Measurements from ENCODE around the gene HEXIM2.

The HEXIM2 gene

DNA sequence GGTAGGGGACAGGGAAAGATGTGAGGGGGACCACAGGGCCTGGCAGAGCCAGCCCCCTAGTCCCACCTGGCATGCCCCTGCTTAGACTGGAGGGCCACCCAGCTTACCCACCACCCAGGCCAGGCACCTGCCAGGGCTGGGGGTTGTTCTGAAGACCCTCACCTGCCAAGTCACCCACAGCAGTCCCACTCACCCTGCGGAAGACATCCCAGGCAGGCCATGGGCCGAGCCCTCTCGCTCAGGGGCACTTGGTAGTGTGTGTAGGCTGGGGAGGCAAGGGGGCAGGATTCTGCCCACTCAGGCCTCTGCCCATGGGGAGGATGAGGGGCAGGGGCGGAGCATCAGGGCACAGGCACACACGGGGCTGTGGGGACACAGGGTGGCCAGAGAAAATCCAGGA lies 33.3 kb upstream of the HEXIM2 start:
- no peak for DNase-seq

DNA sequence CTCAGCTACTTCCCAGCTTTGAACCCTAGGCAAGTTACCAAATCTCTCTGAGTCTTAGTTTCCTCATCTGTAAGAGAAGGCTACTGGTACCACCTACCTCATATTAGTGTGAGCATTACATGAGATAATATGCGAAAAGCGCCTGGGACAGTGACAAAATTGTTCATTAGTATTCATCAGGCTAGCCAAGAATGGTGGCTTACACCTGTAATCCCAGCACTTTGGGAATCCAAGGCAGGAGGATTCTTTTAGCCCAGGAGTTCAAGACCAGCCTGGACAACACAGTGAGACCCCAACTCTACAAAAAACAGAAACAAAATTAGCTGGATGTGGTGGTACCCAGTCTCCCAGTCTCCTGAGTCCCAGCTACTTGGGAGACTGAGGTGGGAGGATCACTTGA lies 32.7 kb upstream of the HEXIM2 start:
- no peak for DNase-seq

DNA sequence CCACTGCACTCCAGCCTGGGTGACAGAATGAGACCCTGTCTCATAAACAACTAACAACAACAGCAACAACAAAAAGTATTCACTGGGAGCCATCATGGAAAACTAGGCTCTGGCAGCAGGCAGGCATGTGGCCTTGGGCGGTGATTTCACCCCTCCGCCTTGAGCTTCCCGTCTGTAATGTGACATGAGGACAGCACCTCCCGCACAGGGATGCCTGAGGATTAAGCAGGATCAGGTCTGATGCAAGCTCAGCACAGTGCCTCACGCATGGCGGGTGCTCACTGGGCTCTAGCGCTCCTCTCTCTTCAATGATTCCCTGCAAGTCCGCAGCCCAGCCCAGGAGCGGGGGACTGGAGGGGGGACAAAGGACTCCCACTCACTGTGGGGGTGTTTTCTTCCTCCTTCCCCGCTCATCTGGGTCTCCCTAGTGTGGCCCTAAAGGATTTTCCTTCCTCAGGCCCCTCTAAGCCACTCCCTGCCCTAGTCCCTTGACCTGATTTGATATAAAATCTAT lies 32.2 kb upstream of the HEXIM2 start:
- no peak for DNase-seq

DNA sequence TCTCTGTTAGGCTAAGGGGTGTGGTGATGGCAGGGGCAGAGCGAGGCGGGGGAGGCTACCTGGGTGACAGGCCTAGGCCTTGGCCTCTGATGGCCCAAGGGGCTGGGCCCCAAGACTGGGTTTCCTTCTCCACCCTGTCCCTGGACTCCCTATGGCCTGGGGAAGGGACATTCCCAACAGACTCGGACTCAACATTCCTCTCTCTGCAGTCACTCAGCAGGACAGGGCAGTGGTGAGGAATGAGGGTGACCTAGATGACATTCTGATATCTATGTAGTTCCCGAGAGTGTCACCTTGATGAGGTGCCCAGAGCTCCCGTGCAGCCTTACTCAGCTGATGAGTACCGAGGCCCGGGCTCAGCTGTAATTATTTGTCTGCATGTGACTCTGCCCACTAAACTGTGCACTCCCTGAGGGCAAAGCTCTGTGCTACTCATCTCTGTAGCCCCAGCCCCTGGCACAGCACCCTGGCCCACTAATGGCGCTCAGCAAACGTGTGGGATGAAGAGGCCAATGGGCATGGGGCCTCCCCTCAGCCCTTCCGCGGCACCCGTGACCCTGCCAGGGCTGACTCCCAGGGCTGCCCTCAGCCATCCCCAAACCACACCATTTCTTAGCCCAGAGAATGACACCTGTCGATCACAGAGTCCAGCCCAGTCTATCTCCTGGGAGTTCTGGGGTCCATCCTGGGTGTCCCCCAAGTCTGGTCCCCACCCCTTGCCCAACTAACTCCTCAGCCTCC lies 31.6 kb upstream of the HEXIM2 start:
- no peak for DNase-seq

DNA sequence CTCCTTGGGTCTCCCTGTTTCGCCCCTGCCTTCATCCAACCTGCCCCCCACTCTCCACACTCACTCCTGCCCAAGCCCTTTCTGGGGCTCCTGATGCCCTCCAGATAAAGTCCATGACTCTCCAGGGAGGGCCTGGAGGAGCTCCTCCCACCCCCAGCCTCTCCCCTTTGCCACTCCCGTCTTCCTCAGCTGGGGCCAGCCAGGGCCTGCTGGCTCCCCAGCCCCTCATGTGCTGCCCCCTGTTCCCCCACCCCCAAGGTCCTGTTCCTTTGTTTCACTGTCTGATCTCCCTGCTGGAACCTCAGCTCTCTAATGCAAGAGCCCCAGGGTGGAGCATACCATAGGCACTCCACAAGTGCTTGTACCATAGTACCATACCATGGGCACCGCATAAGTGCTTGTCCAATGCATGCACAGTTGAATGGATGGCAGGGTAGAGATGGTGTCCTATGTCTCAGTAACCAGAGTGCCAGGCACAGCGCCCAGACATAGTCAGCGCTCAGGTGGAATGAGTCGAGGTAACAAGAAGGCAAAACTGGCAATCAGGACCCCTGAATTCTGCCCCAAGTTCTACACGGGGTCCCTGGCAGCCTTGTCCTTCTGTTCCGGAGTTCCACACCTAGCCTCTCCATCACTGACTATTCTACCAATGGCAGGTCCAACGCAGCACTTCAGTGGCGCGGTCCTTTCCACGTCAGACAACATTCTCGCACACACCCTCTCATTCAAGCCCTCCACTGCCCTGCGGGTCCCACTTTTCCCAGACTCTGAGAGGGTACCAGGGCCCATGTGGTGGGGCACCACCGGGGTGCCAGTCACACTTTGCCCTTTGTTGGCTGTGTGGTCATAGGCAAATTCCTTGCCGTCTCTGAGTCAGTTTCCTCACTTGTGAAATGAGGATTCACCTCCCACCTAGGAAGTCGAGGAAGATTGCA lies 30.7 kb upstream of the HEXIM2 start:
- no peak for DNase-seq

DNA sequence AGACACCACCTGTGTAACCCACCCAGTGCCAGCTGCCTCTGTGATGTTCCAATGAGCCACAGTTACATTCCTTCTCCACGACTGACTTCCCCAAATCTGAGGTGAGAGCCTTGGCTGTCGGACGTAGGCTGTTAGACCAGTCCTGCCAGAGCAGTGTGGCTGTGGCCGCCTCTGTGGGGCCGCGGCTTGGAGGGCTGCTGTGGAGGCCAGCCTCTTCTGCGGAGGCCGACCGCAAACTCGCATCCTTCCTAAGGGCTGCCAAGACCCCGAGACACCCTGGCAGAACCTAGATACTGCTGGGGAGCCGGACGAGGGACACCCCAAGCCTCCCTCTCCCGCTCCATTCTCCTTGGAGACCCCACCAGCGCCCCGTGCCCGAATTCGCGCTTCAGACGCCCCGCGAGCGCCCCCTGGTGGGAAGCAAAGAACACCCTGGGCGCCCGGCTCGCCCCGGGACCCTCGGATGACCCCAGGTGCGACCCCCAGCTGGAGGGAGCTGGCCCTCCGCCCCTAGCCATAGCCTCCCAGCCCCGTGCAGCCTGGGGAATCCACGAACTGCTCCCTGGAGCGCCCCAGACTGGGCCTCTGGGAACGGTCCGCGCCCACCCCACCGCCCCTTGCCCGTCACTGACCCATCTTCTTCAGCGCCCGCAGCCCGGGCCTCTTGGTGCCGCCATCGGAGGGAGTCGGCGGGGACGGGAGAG lies 29.9 kb upstream of the HEXIM2 start:
- DNase-seq, result no peak

DNA sequence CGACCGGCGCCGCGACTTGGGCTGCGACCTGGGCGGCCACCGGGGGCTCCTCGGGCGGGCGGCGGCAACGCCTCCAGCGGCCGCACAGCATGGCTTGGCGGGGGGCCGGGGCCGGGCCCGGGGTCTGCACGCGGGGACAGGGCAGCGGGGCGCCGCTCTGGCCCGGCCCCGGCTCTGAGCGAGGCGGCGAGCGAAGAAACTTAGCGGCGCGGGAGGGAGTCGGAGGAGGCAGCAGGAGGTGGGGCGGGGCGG lies 29.4 kb upstream of the HEXIM2 start, which contains the start of gene PLCD3:
Gene PLCD3, minus strand, starts transcription at position 196 of the 252 bp plus-strand sequence. Its CDS starts 105 bp downstream, at position 91.
- no peak for DNase-seq

DNA sequence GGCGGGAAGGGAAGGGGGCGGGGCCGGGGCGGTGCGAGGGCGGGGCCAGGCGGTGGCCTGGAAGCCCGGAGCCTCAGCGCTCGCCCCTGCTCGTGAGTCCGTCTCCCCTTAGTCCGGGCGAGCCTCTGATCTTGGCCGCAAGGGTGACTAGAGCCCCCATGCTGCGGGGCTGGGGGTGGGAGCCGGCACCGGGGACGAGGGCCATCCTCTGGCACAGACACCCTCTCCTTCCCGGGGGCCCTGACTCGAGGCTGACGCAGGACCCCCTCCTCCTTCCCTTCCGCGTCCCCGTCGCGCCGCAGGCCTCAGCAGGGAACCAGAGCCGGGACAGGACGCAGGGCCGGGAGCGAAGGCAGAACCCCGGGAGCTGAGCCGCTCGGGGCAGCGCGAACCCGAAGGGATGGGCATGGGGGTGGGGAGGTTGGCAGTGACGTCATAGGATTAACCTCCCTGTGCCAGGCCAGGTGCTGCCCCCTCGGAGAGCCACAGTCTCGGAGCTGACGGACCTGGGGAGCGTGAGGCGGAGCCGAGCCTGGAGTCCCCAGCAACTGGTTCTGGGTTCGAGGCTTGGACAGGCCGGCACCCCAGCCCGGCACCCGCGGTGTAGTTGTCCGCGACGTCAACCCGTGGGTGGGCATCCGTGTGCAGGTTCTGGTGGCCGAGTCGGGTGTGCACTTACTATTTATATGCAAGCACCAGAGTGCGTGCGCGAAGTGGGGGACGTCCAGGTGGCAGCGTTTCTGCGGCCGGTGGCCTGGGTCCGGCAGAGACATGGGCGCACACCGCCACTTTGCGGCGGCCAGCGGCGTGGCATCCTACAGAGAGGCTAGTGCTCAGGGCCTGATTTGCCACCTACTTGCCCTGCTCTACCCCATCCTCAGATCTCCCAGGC lies 28.9 kb upstream of the HEXIM2 start:
- peak; percentile 77 for DNase-seq

DNA sequence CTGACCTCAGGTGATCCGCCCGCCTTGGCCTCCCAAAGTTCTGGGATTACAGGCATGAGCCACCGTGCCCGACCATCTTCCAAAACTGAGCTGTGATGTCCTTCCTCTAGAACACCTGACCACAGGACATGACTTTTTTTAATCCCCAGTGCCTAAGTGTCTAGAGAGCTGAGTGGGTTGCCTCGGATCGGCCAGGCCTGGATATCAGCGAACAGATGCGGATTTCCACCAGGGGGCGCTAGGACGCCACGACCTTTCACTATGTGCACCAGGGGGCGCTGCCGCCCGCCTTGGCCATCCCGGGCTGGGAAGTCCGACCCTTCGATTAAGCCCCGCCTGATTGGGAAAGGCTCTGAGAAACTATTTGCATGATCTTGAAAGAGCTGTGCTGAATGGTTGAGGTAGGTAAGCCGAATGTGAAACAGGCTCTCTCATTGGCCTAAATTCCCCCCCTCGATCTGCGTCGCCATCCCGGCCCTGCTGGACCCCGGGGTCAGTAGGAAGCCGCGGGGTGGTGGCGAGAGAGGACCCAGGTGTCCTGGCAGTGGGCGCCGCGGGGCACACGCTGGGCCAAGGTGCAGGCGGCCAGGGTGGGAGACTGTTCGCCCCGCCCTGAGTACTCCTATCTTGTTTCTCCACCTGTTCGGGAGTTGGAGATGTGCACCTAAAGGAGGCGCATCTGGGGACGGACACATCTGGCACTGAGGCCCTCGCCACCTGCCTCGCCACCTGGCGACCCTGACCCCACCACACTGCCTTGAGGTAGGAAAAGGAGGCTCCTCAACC lies 26.3 kb upstream of the HEXIM2 start, which contains the start of gene ACBD4:
Gene ACBD4, plus strand, starts transcription at position 496 of the 786 bp plus-strand sequence. CDS start 458 bp downstream, outside the sequence.
- peak; percentile 98 for DNase-seq

DNA sequence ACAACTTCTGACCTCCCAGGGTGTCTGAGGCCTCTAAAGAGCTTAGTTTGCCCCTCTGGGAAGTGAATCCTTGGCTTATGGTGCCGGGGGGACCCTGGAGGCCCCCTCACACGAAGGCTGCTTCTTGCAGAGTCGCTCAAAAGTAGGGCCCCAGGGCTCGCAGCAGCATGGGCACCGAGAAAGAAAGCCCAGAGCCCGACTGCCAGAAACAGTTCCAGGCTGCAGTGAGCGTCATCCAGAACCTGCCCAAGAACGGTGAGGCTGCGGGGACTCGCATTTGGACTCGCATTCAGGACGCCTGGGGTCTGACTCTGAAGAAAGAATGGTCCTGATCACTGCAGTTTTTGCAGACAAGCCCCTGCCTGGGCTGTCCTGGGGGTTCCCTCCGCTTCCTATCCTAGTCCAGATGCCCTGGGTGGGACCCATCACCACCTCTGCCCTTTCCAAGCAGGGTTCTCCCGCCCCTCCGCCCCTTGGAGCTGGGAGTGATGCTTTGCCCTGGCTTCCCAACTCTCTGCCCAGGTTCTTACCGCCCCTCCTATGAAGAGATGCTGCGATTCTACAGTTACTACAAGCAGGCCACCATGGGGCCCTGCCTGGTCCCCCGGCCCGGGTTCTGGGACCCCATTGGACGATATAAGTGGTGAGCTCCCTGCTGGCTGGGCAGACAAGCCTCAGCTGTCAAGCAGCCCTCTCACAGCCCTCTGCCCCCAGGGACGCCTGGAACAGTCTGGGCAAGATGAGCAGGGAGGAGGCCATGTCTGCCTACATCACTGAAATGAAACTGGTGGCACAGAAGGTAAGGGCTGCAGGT lies 25.5 kb upstream of the HEXIM2 start:
- no peak for DNase-seq

DNA sequence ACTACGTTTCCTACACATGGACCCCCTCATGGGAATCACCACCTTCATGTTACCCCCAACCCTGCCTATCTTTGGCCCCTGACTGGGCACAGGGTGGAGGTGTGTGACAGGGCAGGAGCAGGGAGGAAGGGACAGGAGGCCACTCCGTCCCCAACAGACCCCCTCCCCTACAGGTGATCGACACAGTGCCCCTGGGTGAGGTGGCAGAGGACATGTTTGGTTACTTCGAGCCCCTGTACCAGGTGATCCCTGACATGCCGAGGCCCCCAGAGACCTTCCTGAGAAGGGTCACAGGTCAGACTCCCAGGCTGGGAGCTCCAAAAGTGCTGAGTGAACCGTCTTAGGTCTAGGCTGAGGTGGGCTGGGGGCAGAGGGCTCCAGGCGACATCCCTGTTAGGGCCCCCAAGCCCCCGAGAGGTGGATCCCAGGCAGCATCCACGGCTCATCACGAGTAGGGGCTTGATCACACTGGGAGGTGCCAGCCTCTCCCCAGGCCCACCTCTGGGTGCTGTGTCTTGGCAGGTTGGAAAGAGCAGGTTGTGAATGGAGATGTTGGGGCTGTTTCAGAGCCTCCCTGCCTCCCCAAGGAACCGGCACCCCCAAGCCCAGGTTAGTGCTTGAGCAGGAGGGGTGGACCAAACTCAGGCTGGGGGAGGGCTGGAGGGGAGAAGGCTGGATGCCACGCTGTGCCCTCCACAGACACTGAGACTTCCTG lies 24.7 kb upstream of the HEXIM2 start:
- DNase-seq, result no peak

DNA sequence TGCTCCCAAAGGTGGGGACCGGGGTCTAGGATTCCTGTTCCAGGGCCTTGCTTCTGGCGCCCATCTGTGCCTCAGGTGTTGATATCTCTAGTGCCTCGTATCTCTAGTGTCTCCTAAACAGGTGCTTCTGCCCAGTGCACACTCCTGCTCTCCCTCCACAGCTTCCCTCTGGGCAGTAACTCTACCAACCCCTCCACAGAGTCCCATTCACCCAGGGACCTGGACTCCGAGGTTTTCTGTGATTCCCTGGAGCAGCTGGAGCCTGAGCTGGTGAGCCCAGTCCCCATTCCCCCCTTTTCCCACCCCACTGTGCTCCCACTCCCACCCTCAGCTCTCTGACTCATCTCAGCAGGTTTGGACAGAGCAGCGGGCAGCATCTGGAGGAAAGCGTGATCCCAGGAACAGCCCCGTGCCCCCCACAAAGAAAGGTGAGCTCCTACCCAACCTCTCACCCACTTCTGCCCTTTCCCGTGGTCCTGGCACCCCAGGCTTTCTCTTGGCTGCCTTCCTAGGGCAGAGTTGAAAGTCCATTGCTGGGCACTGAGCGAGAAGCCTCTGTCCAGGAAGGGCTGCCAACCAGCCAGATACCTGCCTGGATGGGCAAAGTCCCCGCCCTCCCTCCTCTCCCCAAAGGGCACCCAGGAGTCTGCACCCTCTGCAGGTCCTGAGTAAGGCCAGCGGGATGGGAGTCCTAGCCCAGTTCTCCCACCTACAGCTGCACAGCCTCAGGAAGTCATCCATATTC lies 23.9 kb upstream of the HEXIM2 start:
- DNase-seq, result no peak

DNA sequence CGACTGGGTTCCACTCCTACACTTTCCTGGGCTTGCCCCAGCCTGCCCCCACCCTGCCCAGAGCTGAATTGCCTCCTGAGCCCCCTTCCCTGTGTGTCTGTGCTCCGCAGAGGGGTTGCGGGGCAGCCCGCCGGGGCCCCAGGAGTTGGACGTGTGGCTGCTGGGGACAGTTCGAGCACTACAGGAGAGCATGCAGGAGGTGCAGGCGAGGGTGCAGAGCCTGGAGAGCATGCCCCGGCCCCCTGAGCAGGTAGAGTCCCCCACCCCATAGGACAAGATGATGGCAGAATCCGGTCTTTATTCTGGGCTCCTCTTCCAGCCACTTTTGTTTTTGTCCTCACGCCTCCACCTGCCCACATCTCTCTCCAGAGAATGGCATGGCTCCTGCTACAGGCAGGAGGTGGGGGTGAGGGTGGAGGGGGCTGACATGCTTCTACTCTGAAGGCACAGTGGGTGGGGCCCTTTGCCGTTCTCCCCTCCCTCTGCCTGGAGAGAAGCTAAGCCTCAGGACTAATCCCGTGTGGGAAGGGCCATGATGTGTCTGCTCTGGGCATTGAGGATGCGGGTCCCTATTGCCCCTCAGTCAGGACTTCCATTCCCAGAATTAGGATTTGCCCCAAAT lies 22.7 kb upstream of the HEXIM2 start:
- no peak for DNase-seq

DNA sequence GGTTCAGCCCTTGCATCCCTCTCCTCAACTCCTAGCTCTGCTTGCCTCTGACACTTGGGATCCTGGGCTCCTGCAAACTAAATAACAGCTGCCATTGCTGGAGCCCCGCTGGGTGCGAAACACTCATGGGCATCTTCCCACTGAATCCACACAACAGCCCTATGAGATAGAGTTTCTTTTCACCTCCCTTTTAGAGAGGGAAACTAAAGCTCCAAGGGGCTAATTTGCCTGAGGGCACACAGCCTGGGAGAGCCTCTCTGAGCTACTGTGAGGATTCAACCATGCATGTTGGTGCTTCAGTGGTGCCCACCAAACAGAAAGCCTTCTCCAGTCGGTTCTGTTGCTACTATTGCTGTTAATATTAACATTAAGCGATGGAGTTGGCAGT lies 22.1 kb upstream of the HEXIM2 start:
- no peak for DNase-seq

DNA sequence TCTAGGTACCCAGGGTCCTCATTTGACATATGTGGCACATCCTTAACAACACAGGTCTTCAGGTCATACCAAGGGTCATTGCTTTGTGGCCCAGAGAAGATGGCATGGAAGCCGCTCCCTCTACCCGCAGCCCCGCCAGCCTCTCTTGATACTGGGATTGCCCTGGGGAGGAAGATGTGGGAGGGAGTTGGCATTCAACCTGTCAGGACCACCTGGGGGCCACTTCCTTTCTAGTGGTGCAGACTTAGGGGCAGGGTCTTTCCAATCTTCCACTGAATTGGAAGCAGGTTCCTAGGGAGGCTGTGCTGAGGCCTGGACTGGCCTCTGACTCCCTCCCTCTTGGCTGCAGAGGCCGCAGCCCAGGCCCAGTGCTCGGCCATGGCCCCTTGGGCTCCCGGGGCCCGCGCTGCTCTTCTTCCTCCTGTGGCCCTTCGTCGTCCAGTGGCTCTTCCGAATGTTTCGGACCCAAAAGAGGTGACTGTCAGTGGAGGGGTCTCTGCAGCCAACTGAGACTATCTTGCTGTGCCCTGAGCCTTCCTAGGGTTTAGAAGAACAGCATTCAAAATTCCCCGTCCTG lies 18.5 kb upstream of the HEXIM2 start:
- DNase-seq, result no peak

DNA sequence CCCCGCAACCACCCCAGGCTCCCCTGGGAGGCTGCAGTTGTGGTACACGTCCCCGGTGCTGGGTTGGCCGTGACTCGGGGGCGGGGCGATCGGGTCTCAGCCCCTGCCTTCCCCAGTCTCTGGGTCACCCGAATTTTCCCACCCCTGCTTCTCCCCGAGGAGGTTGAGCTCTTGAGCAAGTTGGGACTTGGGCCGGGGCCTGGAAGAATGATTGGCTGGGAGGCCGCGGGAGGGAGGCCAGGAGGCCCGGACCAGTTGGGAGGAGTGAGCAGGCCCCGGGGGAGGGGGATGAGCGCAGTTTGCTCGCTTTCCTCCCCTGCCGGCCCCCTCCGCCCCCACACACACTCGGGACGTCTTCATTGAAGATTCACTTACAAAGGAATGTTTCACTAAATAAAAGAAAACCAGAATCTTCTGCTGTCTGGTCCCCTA lies 17.9 kb upstream of the HEXIM2 start:
- no peak for DNase-seq

DNA sequence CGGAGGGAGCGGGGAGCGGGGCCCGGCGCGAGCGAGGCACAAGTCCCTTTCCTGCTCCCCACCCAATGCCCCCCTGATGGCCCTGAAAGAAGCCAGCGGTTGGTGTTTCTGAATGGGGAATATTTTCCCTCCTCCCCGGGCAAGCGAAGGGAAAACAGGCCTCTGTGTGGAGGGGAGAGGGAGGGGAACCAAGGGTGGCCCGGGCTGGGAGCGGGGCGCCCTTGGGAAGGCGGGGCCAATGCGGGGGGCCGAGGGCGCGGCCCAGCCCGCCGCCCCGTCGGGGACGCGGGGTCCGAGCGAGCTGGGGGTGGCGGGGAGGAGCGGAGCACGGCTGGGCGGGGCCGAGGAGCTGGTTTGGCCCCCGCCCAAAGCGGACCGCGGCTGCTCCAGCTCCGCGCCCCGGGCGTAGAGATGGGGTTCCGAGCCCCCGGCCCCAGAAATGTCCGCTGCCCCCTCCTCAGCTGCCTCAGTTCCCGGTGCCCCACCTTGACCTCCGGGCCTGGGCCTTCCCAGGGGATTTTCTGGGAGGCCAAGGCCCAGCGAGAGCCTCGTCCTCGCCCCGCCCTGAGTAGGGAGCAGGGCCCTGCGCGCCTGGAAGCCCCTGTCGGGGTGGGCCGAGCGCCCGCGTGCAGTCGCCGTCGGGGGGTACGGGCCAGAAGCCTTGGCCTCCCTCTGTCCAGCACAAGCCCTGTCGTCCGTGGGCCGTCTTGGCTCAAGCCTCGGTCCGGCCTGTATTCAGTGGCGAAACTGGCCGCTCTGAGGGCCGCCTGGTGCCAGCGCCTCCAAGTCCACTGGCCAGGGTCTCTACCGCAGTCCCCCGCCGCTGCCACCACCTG lies 17.3 kb upstream of the HEXIM2 start:
- DNase-seq, result no peak

Measured in inflammatory macrophage treated with lipopolysaccharide for 4 hours (primary cell).